T-helper 9 cell (primary cell): ENCODE measurements around the gene MGAT5.

ENCODE experiments used
- DNase-seq: peaks from one replicate; pipeline ENCODE4 v3.0.0-alpha.2; 2020

MGAT5 gene

GRCh38 chr2:134405611-134406081 lies 151.8 kb downstream of the MGAT5 start:
- no peak for DNase-seq

- no peak for DNase-seq
Observed at GRCh38 chr2:134406311-134406710, 152.4 kb downstream of the MGAT5 start.

- no peak for DNase-seq
Observed at GRCh38 chr2:134406736-134407135, 152.9 kb downstream of the MGAT5 start.

- no peak for DNase-seq
Observed at GRCh38 chr2:134407154-134407890, 153.4 kb downstream of the MGAT5 start.

DNA sequence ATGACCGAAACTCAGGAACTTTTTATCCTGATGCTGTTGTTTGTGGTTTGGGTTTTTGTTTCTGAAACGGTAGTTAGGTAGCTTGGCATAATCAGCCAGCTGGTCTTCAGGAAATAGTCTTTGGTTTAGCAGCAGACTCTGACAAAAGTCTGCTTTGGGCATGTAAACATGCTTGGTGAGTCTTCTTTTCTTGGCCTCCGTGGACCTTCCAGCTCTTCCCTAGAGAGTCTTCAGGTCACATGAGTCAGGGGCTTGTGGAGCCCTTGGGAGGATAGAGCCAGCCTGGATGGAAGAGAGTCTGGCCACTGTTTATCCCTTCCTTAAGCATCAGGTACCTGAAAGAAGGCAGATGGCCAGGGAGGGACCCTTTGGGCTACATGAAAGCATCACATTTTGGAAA lies 154.5 kb downstream of the MGAT5 start:
- no peak for DNase-seq

DNA sequence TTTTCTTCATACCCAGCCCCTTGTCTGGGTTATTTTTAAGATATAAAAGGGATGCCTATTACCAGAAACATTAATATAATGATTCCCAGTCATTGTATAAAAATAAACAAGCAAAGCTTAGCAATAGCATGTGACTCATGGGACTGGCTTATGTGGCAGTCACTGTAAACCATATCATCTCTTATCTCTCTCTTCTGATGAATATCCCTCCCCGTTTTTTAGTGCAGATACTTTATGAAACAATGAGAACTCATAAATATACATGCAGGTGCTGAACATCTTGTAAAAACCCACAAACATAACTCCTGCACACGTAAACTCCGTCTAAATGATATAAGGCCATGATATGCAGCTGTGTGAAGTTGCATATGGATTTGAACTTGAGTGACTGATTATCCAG lies 154.9 kb downstream of the MGAT5 start:
- DNase-seq = no peak

- no peak for DNase-seq
Observed at GRCh38 chr2:134410006-134410405, 156.1 kb downstream of the MGAT5 start.

DNA sequence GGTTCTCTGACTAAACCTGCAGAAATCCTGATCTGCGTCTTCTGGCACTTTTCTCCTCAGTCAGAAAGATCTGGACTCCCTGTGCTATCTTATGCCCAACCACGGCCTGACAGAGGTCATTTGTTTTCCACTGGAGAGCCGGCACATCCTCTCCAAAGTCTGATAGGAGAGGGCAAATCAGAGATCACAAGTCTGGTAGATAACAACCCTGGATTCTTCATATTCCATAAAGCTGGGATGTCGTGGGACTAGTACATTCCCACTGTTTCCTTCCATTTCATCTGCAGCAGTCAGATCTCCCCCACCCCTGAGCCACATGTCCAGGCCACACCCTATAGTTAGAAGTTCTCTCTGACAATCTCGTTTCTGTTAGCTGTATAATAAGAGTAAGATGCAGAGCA lies 157.0 kb downstream of the MGAT5 start:
- no peak for DNase-seq

DNA sequence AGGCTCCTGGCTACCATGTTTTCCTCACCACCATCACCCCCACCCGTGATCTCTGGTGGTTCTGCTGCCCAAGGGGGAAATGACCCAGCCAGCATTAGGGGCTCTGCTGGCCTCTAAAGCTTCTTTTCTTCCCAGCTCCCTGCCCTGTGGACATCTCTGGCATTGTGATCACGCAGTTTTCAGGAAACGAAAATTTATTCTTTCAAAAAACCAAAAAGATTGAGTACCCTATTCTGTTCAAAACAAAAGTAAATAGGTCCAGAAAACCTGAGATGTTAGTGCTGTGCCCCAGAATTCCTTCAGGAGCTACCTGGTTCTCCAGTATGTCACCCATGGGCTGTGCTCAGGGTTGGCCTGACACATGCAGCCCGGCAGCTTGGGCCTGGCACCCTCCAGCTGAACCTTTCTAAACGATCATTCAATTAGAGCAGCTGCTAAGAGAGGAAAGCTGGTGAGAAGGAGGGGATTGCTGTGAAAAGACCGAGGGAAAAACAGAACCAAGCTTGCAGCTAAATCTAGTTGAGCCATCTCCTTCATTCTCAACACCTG lies 157.5 kb downstream of the MGAT5 start:
- no peak for DNase-seq

DNA sequence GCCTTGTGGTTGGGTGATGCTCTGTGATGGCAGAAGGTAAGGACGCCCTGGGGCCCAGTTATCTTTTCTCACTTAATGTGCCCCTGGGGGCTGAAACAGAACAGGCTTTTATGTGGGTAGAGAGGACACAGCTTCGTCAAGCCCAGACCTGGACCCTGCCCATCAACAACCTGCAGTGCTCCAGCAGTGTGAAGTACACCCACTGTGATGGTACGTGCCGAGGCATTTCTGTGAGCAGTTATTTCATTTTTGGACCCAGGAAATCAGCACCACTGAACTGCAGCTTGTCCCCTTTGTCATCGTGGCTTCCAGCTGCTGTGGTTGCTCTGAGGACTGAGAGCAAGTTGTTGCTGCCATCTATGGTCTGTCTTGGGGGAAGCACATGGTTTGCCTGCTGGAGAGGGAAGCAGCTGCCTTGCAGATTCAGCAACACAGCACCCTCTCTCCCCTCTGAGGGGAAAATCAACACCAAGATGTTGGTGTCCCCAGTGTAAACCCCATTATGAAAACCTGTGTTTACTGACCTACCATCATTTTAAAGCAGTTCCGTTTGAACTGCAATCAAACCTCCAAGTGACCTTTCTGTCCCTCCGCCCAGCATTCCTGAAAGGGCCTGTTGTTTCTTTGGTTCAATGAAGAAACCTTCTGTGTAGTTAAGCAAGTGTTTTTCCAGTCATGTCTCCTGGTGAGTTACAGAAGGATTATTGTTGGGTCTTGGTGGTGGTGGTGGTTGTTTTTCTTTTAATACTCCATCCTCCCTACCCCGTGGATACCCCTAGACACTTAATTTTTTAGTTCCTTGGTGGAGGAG lies 158.2 kb downstream of the MGAT5 start:
- peak; percentile 47 for DNase-seq

- no peak for DNase-seq
Observed at GRCh38 chr2:134412639-134412999, 158.7 kb downstream of the MGAT5 start.

DNA sequence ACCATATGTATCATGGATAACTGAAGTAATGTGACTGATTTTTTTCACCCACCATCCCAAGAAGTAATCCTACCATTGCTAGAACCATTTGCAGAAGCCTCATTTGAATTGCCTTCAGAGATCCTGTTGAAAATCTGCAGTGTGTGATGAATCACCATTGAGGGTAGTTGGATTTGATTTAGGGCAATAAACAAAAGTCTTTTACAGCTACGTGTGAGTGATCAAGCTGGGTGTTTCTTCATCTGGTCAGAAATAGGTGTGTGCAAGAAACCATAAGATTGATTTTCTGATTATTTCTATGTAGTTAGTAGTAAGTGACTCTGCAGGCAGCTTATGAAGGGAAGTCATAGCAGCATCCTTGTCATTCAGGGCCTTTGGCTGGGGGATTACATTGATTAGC lies 159.6 kb downstream of the MGAT5 start:
- DNase-seq = no peak

DNA sequence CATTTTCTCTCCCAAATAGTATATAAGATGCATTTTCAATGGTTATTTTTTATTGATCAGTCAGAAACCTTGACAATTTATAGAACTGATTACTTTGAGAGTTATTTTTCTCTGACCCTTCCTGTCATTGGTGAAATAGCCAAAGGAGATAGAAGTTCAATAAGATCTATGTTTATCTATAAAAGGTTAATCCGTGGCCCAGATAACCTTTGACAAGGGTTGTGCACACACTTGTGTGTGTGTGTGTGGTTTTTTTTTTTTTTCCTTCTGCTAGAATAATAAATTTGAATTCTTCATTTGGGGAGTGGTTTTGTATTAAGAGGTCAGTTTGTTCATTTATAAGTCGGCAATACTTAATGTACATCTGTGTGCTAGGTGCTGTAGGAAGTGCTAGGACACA lies 160.0 kb downstream of the MGAT5 start:
- no peak for DNase-seq

GRCh38 chr2:134416018-134416417 lies 162.1 kb downstream of the MGAT5 start:
- DNase-seq = no peak

GRCh38 chr2:134416637-134417036 lies 162.8 kb downstream of the MGAT5 start:
- no peak for DNase-seq

- no peak for DNase-seq
Observed at GRCh38 chr2:134417968-134418582, 164.2 kb downstream of the MGAT5 start.

DNA sequence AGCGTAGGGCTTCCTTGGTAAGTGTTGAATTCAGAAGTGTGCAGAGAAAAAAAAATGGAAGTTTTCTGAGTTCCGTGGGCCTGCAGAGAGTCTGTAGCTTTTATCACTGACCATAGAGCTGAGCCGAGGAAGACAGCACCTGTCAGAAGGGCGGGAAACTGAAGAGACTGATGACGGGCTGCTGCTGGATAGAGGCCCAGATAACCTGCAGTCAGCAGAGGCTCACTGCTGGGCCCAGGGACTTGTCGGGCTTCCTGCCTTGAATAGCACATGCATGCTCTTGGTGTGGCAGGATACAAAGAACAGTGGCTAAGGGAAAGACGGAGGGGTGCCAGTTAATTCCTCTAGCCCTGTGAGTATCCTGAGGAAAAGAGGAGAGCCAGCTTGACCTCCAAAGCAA lies 166.4 kb downstream of the MGAT5 start:
- no peak for DNase-seq

DNA sequence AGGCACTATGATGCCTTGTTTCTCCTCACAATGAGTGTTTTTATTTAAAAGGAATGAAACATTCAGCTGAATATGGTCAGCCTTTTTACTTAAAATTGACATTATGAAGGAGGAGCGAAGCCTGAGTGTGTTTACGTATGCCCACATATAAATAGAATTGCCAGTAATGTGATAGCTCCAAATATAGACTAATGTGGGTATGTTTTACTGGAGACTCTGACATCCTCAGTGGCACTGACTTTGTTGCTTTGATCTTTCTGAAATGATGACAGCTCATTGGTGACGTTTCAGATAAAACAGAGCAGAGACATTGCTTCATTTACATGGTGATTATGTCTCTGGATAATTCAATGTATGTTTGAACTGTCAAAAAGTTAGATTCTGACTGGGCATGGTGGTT lies 167.0 kb downstream of the MGAT5 start:
- DNase-seq = no peak

DNA sequence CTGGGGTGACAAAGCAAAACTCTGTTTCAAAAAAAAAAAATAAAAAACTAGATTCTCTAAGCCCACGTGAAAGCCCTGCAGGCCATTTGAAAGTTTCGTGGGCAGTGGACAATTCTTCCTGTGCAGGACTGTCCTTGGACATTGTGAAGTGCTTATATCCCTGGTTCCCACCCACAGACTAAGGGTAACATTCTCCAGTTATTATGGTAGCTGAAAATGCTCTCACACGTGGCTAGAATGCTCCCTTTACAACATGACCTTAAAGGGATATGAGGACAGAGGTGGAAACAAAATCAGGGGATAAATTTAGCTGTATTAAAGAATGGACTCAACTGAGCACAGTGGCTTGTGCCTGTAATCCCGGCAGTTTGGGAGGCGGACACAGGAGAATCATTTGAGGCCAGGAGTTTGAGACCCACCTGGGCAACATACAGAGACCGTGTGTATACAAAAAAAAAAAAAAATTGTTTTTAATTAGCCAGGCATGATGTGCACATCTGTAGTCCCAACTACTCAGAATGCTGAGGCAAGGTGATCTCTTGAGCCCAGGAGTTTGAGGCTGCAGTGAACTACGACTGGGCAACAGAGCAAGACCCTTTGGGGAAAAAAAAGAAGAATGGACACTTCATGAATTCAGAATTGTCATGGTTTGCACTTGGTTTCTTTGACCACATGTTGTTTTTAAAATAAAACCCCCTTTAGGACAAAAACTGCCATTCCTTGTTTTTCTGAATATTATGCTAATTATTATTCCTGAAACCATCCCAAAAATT lies 167.9 kb downstream of the MGAT5 start:
- no peak for DNase-seq

GRCh38 chr2:134425724-134426496 lies 172.0 kb downstream of the MGAT5 start:
- DNase-seq = no peak

DNA sequence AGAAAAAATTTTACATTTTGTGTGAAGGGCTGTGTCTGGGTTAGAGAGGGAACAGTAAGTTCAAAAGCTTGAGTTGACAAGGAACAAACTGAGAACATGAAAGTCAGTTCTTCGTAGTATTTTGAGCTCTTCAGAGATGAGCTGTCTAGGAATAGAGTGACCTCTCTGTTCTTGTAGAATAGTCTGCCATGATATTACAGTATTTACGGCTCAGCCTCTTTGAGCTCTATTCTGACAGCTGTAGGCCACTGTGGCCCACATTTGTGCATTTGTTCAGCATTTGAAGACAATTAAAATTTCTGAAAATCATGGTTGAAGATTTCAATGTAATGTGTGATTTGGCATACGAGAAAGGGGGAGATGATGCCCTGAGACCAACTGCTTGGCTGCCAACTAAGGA lies 172.8 kb downstream of the MGAT5 start:
- no peak for DNase-seq

- no peak for DNase-seq
Observed at GRCh38 chr2:134429886-134430285, 176.0 kb downstream of the MGAT5 start.
